Liver (tissue), 9 donors: Measurements from ENCODE around the gene TUBGCP6. TPM values are rescaled to one million over a fixed set of nuclear protein-coding genes. Genes with fewer than 3 reads are reported as not detected.

Experiments used
- DNase-seq: peaks from one replicate; pipeline ENCODE4 v3.0.0-alpha.2; 2017; ENCODE audit warnings: low spot score
- H3K27ac ChIP-seq, 2 donors: one replicate each; pipeline ENCODE4 v1.7.0; 2013; ENCODE audit warnings: inconsistent platforms in 2 of 2, low read length in 2 of 2, control low read depth in 1 of 2, low read depth in 1 of 2, mild to moderate bottlenecking in 1 of 2
- H3K27me3 ChIP-seq, 4 donors: one replicate each; pipeline versions ENCODE4 v1.6.1 to v1.7.0; 2013; ENCODE audit warnings: low read length in 3 of 4, inconsistent platforms in 1 of 4, mild to moderate bottlenecking in 1 of 4, moderate library complexity in 1 of 4; ENCODE audit not compliant: control insufficient read depth in 4 of 4, insufficient read depth in 4 of 4
- H3K36me3 ChIP-seq, 4 donors: one replicate each; pipeline versions ENCODE4 v1.6.1 to v1.7.0; 2013; ENCODE audit warnings: low read length in 3 of 4, mild to moderate bottlenecking in 3 of 4, low read depth in 1 of 4, moderate library complexity in 1 of 4; ENCODE audit not compliant: control insufficient read depth in 4 of 4, insufficient read depth in 3 of 4
- H3K4me1 ChIP-seq, 4 donors: one replicate each; pipeline versions ENCODE4 v1.6.1 to v1.7.0; 2013; ENCODE audit warnings: low read length in 3 of 4, mild to moderate bottlenecking in 3 of 4, moderate library complexity in 1 of 4; ENCODE audit not compliant: control insufficient read depth in 4 of 4, insufficient read depth in 4 of 4
- H3K4me3 ChIP-seq, 3 donors: one replicate each; pipeline versions ENCODE4 v1.6.1 to v1.7.0; 2013; ENCODE audit warnings: low read length in 3 of 3, control low read depth in 1 of 3, low read depth in 1 of 3, mild to moderate bottlenecking in 1 of 3
- H3K9ac ChIP-seq, 2 donors: one replicate each; pipeline ENCODE4 v1.7.0; 2013; ENCODE audit warnings: low read length in 2 of 2, mild to moderate bottlenecking in 2 of 2, moderate library complexity in 2 of 2, control low read depth in 1 of 2, low read depth in 1 of 2
- H3K9me3 ChIP-seq, 4 donors: one replicate each; pipeline versions ENCODE4 v1.6.1 to v1.7.0; 2013; ENCODE audit warnings: low read length in 3 of 4; ENCODE audit not compliant: control insufficient read depth in 4 of 4
- EGR1 ChIP-seq, 2 donors: IDR thresholded peaks; 2 replicates each; pipeline ENCODE4 v1.6.1; 2016 to 2018; ENCODE audit warnings: antibody characterized with exemption in 2 of 2, low read depth in 2 of 2
- FOXA2 ChIP-seq: IDR thresholded peaks from 2 replicates; pipeline ENCODE4 v1.6.1; 2016; ENCODE audit warnings: antibody characterized with exemption
- GABPA ChIP-seq, 2 donors: IDR thresholded peaks in 1 of 2; conservative IDR thresholded peaks in 1 of 2; 2 replicates each; pipeline ENCODE4 v1.6.1; 2016; ENCODE audit warnings: antibody characterized with exemption in 2 of 2, mild to moderate bottlenecking in 1 of 2, moderate library complexity in 1 of 2
- HNF4A ChIP-seq, 2 donors: conservative IDR thresholded peaks; 2 replicates each; pipeline ENCODE4 v1.6.1; 2016; ENCODE audit warnings: antibody characterized with exemption in 2 of 2, mild to moderate bottlenecking in 2 of 2
- HNF4G ChIP-seq: IDR thresholded peaks from 2 replicates; pipeline ENCODE4 v1.6.1; 2016; ENCODE audit warnings: antibody characterized with exemption
- JUND ChIP-seq, 2 donors: IDR thresholded peaks; 2 replicates each; pipeline ENCODE4 v1.6.1; 2016; ENCODE audit warnings: antibody characterized with exemption in 2 of 2
- NR2F2 ChIP-seq: IDR thresholded peaks from 2 replicates; pipeline ENCODE4 v1.6.1; 2016; ENCODE audit warnings: antibody characterized with exemption
- RAD21 ChIP-seq, 2 donors: IDR thresholded peaks; 2 replicates each; pipeline ENCODE4 v1.6.1; 2016; ENCODE audit warnings: antibody characterized with exemption in 2 of 2, mild to moderate bottlenecking in 2 of 2
- RXRA ChIP-seq, 2 donors: IDR thresholded peaks; 2 replicates each; pipeline ENCODE4 v1.6.1; 2017 to 2018; ENCODE audit warnings: antibody characterized with exemption in 2 of 2, mild to moderate bottlenecking in 1 of 2
- SP1 ChIP-seq: IDR thresholded peaks from 2 replicates; pipeline ENCODE4 v1.6.1; 2018; ENCODE audit warnings: antibody characterized with exemption, mild to moderate bottlenecking
- TAF1 ChIP-seq: conservative IDR thresholded peaks from 2 replicates; pipeline ENCODE4 v1.6.1; 2016; ENCODE audit warnings: antibody characterized with exemption, mild to moderate bottlenecking
- YY1 ChIP-seq: IDR thresholded peaks from 2 replicates; pipeline ENCODE4 v1.6.1; 2016; ENCODE audit warnings: antibody characterized with exemption, mild to moderate bottlenecking
- WGBS: extraction: QIAGEN DNeasy Blood & Tissue Kit; methylation state at CpG from one replicate; pipeline ENCODE4 v1.1.7; 2013; 5-methylcytosine and 5-hydroxymethylcytosine counted together
- polyA plus RNA-seq, 2 donors: library from polyadenylated mRNA; stranded (reverse) in 1 of 2; unstranded in 1 of 2; fragments of 200-250 nt in 1 of 2; fragments of >200 nt in 1 of 2; fragmentation: Nextera tagmentation in 1 of 2; extraction: Ambion mirVana in 1 of 2; gene quantifications; one replicate each; pipeline versions ENCODE4 v1.2.1 to v1.2.3, GENCODE V29; 2013 to 2015
- total RNA-seq, 2 donors: library from RNA; depleted of rRNA; stranded (reverse); fragments of >200 nt; gene quantifications; one replicate each; pipeline ENCODE4 v1.2.3, GENCODE V29; 2014
- TF ChIP-seq, protein P1 (sequence below): IDR thresholded peaks from 2 replicates; pipeline ENCODE4 v1.6.1; 2016; ENCODE audit warnings: antibody characterized with exemption
- TF ChIP-seq, protein P2 (sequence below): fragments of 150-350 bp; IDR thresholded peaks from 2 replicates; pipeline ENCODE4 v1.5.1; 2017; ENCODE audit warnings: improper control_type of control experiment, low read depth, low read length; ENCODE audit not compliant: missing input control
- TF ChIP-seq, protein P3 (sequence below): IDR thresholded peaks from 2 replicates; pipeline ENCODE4 v1.6.1; 2016; ENCODE audit warnings: antibody characterized with exemption
- donor health status: healthy.
- donor health status: healthy.
- donor health status: healthy.
- donor health status: healthy.
- donor health status: healthy.

Gene TUBGCP6
- total and polyA plus RNA-seq, 4 donors: 9.3 to 31.7 (median 16.4) TPM

DNA sequence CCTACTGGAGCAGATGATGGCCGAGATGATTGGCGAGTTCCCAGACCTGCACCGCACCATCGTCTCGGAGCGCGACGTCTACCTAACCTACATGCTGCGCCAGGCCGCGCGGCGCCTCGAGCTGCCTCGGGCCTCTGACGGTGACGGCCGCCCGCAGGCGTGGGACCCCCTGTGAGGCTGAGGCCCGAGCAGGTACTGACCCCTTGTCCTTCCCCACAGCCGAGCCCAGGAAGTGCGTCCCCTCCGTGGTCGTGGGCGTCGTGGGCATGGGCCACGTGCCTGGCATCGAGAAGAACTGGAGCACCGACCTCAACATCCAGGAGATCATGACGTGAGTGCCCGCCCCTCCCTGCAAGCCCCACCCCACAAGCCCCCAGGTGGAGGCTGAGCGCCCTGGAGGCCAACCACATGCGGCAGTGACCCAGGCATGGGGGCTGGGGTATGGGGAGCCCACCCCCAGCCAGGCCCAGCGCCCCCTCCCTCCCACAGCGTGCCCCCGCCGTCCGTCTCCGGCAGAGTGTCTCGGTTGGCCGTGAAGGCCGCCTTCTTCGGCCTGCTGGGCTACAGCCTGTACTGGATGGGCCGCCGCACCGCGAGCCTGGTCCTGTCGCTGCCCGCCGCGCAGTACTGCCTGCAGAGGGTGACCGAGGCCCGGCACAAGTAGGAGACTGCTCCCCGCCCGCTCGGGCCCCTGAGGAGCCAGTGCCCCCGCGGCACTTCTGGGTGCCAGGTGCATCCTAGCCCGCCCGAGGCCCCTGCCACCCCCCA, 46.8 kb downstream of the TUBGCP6 start:
- TF ChIP-seq FOXA2: no peak
- TF ChIP-seq, protein P1, sequence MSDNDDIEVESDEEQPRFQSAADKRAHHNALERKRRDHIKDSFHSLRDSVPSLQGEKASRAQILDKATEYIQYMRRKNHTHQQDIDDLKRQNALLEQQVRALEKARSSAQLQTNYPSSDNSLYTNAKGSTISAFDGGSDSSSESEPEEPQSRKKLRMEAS: no peak
- TF ChIP-seq TAF1: no peak
- TF ChIP-seq SP1: no peak
- no peak for TF ChIP-seq HNF4A (conservative IDR thresholded peaks at IDR 0.05)
- TF ChIP-seq HNF4G: no peak
- TF ChIP-seq RXRA (IDR thresholded peaks at IDR 0.05): no peak
- TF ChIP-seq EGR1 (IDR thresholded peaks at IDR 0.05; ENCODE audit: low read depth in 2 of 2): no peak
- TF ChIP-seq YY1: no peak
- WGBS: 96% methylated on average over 61 of the region's 61 CpGs
- no peak for DNase-seq
- H3K27me3 ChIP-seq: no peaks in the 10 kb centered on the region
- peaks cover 13 to 70% (median 51%) of the 10 kb centered on the region in 4 donors for H3K4me1 ChIP-seq
- no peak overlapping the region for H3K27ac ChIP-seq
- H3K9ac ChIP-seq: no peak overlapping the region
- peaks cover 0 to 31% (median 1%) of the 10 kb centered on the region in 4 donors for H3K36me3 ChIP-seq
- H3K9me3 ChIP-seq: no peaks in the 10 kb centered on the region
- H3K4me3 ChIP-seq: no peak overlapping the region

DNA sequence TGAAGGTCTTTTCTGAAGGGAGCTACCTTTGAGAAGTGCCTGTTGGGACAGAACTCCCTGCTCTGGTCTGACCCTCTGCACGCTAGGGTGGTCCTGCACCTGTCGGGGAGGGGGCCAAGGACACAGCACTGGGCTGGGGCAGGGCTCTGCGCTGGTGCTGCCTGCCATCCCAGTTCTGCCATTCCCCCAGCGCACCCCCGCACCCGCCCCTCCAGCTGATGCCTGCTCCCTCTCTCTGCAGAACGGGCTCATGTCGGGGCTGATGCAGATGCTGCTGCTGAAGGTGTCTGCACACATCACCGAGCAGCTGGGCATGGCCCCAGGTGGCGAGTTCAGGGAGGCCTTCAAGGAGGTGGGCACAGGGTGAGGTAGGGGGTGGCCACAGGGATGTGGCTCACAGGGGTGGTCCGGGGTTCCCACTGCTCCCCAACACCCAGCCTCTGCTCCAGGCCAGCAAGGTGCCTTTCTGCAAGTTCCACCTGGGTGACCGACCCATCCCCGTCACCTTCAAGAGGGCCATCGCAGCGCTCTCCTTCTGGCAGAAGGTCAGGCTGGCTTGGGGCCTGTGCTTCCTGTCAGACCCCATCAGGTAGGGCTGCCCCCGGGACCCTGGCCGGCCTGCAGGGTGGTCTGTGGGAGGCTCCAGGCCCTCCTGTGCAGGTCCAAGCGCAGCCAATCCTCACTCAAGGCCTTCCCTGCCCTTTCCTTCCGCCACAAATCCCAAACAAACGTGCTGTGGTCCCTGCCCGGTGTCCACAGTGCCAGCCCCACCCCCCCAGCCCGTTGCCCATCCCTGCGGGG, 47.6 kb downstream of the TUBGCP6 start:
- Histone ChIP-seq H3K4me1 (peaks cover 15 to 70% (median 51%) of the 10 kb centered on the region in 4 donors), H3K4me3 (no peak overlapping the region), H3K27me3 (no peaks in the 10 kb centered on the region), H3K9ac (no peak overlapping the region), H3K27ac (no peak overlapping the region), H3K9me3 (no peaks in the 10 kb centered on the region), H3K36me3 (peaks cover 0 to 33% (median 1%) of the 10 kb centered on the region in 4 donors)
- WGBS: 90% methylated on average over 23 of the region's 23 CpGs
- no peak for DNase-seq
- TF ChIP-seq, protein P1: no peak
- TF ChIP-seq YY1 (no peak), NR2F2 (no peak), HNF4A (conservative IDR thresholded peaks at IDR 0.05) (no peak), JUND (IDR thresholded peaks at IDR 0.05) (no peak), RAD21 (IDR thresholded peaks at IDR 0.05) (no peak)
- TF ChIP-seq, protein P2, sequence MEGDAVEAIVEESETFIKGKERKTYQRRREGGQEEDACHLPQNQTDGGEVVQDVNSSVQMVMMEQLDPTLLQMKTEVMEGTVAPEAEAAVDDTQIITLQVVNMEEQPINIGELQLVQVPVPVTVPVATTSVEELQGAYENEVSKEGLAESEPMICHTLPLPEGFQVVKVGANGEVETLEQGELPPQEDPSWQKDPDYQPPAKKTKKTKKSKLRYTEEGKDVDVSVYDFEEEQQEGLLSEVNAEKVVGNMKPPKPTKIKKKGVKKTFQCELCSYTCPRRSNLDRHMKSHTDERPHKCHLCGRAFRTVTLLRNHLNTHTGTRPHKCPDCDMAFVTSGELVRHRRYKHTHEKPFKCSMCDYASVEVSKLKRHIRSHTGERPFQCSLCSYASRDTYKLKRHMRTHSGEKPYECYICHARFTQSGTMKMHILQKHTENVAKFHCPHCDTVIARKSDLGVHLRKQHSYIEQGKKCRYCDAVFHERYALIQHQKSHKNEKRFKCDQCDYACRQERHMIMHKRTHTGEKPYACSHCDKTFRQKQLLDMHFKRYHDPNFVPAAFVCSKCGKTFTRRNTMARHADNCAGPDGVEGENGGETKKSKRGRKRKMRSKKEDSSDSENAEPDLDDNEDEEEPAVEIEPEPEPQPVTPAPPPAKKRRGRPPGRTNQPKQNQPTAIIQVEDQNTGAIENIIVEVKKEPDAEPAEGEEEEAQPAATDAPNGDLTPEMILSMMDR: no peak
- TF ChIP-seq, protein P3, sequence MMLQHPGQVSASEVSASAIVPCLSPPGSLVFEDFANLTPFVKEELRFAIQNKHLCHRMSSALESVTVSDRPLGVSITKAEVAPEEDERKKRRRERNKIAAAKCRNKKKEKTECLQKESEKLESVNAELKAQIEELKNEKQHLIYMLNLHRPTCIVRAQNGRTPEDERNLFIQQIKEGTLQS: no peak

DNA sequence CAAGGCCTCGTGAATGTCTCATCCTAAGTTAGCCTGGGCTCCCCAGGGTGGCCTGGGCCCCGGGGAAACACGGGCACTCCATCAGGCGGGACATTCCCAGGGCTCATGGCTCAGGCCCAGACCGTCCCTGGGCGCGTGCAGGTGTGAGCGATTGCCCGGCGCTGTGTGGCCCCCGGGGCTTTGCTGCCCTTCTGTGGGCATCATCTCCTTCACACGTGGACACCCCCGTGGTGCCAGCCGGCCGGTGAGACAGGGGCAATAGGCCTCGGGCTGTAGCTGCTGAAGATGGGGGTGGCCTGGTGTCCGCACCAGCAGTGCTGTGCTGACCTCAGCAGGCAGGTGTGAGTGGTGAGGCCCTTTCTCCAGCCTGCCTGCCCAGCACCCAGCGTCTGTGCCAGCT, 48.6 kb downstream of the TUBGCP6 start:
- Histone ChIP-seq H3K9ac (no peak overlapping the region), H3K27ac (peak overlapping the region; percentile 28 to 34), H3K4me1 (peaks cover 15 to 72% (median 50%) of the 10 kb centered on the region in 4 donors), H3K36me3 (peaks cover 0 to 33% (median 1%) of the 10 kb centered on the region in 4 donors), H3K4me3 (no peak overlapping the region), H3K27me3 (no peaks in the 10 kb centered on the region), H3K9me3 (no peaks in the 10 kb centered on the region)
- DNase-seq: no peak
- 81% methylated on average over 18 of the region's 18 CpGs for WGBS
- no peak for TF ChIP-seq EGR1 (IDR thresholded peaks at IDR 0.05; ENCODE audit: low read depth in 2 of 2)
- TF ChIP-seq HNF4A (conservative IDR thresholded peaks at IDR 0.05): no peak
- no peak for TF ChIP-seq RAD21 (IDR thresholded peaks at IDR 0.05)
- no peak for TF ChIP-seq JUND (IDR thresholded peaks at IDR 0.05)
- TF ChIP-seq, protein P1: no peak
- TF ChIP-seq RXRA (IDR thresholded peaks at IDR 0.05): no peak
- TF ChIP-seq GABPA (IDR thresholded peaks at IDR 0.05 in 1 of 2, conservative IDR thresholded peaks at IDR 0.05 in 1 of 2): no peak
- no peak for TF ChIP-seq TAF1
- no peak for TF ChIP-seq HNF4G
- TF ChIP-seq, protein P2: no peak
